GM21526 (cell line): Measurements from ENCODE around the gene ANKMY1.
"Not testable (repeated sequence)": the region's sequence is repeated elsewhere in the genome, so short reads cannot be mapped to it uniquely, and the experiment has no call there.

Source experiments
- ATAC-seq: cut with Tn5 transposase; IDR thresholded peaks from one replicate; pipeline ENCODE4 v1.9.1; 2021; ENCODE audit warnings: moderate library complexity; ENCODE audit not compliant: unreplicated experiment, low FRiP score

The ANKMY1 gene

DNA sequence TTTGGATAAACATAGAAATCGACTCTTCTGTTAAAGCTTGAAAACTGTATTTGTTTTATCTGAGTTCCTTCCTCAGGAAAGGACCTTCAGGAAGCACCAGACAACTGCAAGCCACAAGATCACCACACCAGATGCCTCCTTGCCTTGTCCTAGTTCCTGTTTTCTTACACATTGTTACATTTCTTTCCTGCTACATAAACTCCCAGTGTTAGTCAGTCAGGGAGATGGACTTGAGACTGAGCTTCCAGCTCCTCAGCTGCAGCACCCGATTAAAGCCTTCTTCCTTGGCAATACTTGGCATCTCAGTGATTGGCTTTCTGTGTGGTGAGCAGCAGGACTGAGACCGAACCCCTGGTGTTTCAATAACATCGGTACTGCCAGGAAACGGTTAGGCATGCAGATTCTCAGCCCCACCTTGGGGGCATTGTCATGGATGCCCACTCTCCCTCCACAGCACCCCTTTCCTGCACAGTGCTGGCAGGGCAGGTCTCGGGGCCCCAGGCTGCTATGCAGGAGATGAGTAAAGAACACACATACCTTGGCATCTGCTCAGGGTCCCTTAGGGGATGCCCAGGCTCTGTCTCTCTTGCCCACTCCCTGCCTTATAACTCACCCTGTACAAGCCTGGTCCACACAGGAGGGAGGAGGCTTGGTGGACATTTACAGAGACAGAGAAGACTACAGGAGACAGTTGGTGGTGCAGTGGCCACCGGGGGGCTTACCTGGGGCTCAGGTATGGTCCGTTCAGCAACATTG is 32.6 kb downstream of the ANKMY1 start:
- ATAC-seq = no peak

DNA sequence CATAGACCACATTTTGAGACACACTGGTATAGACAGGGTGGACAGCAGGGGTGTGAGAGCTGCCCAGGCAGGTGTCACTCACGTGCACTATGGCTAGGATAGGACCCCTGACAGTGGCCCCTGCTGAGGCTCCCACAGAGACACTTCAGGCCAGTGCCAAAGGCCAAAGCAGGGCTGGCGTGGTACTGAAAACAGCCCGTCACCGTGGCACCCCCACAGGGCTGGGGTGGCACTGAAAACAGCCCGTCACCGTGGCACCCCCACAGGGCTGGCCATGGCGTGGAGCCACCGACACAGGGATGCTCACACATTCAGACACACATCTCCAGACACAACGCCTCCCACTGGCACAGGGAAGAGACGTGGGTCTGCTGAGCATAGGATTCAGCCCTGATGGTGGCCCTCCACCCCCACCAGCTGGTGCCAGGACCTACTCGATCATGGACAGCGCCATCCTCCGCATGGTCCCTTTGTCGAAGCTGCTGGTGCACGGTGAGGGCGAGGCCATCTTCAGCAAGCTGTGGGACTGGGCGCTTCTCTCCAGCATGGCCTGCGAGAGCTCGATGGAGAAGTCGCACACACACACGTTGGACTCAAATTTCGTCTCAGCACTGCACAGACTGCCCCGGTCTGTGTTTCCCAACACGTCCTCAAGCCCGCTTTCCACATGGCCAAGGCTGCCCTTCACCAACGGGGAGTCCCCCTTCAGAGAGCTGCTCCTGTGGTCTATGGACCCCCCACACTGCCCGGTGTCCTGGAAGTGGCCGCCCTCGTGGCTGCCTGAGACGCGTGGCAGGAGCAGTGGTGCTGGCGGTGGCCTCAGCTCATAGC is 34.1 kb downstream of the ANKMY1 start:
- ATAC-seq = no peak

DNA sequence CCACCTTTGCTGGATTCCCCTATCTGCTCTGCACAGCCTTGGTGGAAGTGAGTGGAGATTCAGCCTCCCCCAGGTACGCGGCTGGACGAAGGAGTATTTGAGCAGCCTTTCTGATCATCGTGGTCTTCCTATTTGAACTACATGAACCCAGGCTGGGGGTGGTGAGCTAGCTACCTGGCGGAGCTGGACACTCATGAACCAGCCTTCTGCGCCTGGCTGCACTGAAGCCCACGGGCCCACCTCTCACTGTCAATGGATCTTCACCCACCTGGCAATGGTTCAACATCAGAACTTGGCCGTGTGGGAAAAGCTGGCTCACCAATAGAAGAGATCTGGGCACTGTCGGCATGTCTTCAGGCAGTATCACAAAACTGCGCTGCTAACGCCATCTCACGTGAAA is 35.4 kb downstream of the ANKMY1 start:
- no peak for ATAC-seq

DNA sequence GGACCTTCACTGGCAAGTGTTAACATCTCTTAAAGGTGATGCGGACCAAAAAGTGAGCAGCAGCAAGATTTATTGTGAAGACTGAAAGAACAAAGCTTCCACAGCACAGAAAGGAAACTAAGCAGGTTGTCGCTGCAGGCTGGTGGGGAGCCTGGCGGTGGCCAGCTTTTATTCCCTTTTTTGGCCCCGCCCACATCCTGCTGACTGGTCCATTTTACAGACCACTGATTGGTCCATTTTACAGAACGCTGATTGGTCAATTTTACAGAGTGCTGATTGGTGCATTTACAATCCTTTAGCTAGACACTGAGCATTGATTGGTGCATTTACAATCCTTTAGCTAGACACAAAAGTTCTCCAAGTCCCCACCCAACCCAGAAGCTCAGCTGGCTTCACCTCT is 35.9 kb downstream of the ANKMY1 start:
- not testable (repeated sequence) for ATAC-seq

DNA sequence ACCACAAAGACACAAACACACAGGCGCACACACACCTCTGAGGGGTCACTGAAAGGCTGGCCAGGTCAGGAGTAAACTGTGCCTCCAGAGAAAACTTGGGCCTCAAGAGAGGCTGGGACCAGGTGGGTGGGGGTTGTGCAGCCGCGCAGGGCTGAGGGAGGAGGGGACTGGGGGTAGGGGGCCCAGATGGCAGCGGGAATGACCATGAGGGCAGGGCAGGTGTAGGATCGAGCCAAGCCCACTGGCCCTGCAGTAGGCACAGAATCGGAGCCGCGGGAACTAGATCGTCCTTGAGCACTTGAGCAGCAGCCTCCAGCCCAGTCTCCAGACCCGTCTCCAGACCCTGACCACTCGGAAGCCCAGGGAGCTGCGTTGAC is 36.8 kb downstream of the ANKMY1 start:
- no peak for ATAC-seq

- ATAC-seq = no peak
These were observed 37.4 kb downstream of the ANKMY1 start for GRCh38 chr2:240520130-240520973.

- no peak for ATAC-seq
These were observed 38.2 kb downstream of the ANKMY1 start for GRCh38 chr2:240519396-240520129.

DNA sequence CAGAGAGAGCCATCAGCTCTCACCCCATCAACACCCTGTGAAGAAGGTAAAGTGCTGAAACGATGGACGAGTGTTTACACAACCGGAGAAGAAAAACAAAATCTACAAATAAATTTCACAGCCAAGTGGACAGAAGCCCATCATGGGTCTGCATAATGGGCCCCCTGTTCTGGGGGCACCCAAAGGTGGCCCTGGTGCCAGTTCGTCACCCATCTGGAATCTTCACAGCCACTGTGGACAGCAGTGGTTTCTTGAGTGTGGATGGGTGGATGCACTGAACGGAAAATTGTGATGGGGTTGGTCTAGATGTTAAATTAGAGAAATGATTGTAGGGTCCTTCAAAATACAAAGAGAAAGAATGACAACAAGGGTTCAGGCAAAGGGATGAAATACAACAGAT is 38.8 kb downstream of the ANKMY1 start:
- no peak for ATAC-seq

GRCh38 chr2:240517342-240517741 is 40.4 kb downstream of the ANKMY1 start:
- ATAC-seq = no peak

DNA sequence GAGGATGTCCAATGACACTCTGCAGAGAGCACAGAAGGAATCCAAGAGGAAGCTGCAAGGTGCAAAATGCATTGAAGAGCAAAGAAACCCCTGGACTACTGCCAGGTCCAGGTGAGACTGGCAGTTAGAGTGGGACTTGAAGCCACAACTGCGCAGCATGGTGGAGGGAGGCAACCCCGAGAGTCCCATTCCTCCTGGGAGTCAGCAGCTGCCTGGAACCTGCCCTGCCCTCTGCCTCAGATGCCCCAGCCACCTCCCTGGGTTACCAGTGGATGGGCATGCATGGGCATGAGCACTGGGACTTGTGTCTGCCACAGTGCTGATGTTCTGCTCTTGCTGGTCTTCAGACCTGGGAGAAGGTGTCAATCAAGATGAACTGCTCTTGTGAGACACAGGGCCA is 43.2 kb downstream of the ANKMY1 start:
- ATAC-seq = no peak

GRCh38 chr2:240513549-240514287 is 44.1 kb downstream of the ANKMY1 start:
- peak; percentile 93 for ATAC-seq

DNA sequence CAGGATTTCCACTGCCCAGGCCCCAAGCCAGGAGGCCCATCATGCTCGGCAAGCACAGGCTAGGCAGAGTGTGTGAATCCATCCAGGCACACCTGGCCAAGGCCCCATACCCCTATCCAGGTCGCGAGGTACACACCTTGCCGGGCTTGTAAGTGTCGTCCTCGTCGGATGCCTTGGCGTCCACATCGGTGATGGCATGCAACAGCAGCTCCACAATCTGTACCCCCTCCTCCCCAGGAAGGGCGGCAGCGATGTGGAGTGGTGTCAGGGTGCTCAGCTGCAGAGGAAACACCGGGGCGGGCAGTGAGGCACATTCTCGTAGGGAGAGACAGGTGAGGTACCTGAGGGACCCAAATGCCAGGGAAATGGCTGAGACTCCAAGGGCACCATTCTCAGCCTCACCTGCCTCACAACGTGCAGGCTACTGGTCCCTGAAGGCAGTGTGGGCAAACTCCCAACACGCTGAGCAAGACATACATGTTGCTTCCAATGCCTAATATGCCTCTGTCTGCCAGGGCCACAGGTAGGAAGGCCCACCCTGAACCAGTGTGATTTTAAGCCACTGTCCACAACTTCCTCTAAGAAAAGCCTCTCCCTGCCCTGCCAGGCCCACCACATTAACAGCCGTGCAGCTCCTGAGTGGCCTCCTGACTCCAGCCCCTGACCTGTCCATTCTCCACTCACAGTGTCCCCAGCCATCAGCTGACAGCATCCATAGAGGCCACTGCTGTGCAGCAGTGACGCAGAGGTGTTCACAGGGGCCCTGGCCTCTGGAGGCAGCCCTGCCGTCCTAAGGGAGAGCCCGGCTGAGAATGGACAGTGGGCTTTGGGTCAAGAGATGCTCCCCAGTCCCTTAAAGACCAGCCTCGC is 44.9 kb downstream of the ANKMY1 start:
- ATAC-seq = no peak

- no peak for ATAC-seq
These were observed 45.7 kb downstream of the ANKMY1 start for GRCh38 chr2:240512109-240512485.

DNA sequence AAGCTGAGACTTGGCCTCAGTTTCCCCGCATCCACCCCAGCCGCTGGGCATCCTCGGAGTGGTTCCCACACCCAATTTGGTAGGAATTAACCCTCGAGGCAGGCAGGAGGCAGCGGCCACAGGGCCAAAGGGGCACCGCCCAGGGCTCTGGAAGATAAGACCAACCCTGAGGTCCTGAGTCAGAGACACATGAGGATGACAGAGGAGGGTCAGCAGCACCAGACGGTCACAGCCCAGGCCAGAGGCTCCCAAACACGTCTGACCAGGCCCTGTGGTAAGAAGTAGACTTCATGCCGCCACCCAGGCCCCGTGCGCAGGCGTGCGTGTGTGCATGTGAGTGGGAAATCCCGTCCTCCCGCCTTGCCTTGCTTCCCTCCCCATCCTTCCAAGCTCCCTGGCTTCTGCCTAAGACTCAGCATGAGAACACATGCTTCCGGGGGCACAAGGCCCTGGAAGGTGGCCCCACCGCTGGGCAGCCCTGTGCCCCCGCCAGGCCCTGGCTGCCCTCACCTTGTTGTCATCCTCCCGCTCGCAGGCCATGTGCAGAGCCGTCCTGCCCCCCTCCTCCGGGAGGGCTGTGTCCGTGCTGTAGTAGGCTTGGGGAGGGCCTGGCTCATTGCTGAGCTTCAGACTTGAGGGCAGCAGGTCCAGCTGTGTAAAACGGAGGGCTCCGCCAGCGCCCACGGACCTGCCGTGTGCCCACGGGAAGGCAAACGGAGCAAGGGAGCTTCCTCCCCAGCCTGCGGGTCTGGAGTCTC is 46.3 kb downstream of the ANKMY1 start:
- no peak for ATAC-seq

DNA sequence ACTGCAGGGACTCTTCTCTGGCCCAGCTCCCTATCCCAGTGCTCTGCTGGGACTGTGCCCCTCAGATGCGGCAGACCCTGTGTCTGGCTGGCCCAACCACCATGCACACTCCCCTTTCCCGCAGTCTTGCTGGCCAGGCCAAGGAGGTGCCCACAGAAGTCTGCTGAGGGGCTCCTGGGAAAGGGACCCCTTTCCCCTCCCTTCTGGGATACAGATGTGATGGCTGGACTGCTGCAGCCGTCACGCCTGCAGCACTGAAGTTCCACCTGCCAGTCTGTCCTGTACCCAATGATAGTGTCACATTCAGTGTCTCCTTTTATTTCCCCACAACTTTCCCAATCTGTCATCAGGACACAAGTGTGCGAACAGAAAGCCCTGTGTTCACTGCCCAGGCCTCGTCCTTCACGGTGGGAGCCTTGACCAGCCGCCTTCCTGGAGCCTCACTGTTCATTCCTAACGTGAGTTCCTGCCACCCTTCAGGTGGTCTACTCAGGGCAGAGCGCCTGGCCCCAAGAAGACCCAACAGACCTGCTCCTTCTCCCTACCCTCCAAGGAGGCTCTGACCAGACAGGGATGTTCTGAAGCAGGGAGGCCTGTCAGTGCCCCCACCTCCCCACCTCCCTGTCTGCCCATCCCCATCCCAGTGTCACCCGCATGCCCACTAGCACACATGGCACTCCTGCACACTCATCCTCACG is 47.1 kb downstream of the ANKMY1 start:
- ATAC-seq = no peak

GRCh38 chr2:240509667-240510512 is 47.9 kb downstream of the ANKMY1 start:
- no peak for ATAC-seq
